ENCODE measurements around the gene ZNF883. TPM values are rescaled to one million over a fixed set of nuclear protein-coding genes. Genes with fewer than 3 reads are reported as not detected.

ZNF883 gene
- total and polyA plus RNA-seq, 2 experiments from 2014 or later = 26.8 to 44.4 TPM

DNA sequence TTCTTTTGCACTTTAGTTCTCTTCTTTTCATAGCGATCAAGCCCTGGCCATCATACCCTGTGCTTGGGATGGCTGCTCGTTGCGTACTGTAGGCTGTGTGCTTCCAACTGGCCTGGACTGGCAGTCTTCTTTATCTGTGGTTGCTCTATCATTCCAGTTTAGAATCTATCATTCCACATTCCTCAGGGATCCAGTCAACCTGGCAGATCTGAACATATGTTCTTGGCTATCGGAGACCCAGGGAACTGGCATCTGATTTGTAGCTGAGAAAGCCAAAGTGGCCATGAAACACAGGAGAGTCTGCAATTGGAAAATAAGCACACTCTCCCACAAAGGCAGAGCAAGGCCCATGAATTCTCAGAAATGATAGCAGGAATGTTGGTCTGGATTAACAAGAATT, 98.7 kb downstream of the ZNF883 start:
- H3K9me2 ChIP-seq (ENCODE audit: insufficient read depth) = no peaks in the 10 kb centered on the region
- H3K27ac ChIP-seq (ENCODE audit: low read depth) = no peak overlapping the region
- Mint-ChIP-seq H3K27ac (no peak overlapping the region), H3K27me3 (ENCODE audit: insufficient read depth, low read depth, poor library complexity) (peaks cover 1% of the 10 kb centered on the region), H3K4me1 (no peaks in the 10 kb centered on the region), H3K9me3 (no peaks in the 10 kb centered on the region), H3K4me3 (no peak overlapping the region), H3K36me3 (ENCODE audit: low read depth) (no peaks in the 10 kb centered on the region)
- TF ChIP-seq, protein P1, sequence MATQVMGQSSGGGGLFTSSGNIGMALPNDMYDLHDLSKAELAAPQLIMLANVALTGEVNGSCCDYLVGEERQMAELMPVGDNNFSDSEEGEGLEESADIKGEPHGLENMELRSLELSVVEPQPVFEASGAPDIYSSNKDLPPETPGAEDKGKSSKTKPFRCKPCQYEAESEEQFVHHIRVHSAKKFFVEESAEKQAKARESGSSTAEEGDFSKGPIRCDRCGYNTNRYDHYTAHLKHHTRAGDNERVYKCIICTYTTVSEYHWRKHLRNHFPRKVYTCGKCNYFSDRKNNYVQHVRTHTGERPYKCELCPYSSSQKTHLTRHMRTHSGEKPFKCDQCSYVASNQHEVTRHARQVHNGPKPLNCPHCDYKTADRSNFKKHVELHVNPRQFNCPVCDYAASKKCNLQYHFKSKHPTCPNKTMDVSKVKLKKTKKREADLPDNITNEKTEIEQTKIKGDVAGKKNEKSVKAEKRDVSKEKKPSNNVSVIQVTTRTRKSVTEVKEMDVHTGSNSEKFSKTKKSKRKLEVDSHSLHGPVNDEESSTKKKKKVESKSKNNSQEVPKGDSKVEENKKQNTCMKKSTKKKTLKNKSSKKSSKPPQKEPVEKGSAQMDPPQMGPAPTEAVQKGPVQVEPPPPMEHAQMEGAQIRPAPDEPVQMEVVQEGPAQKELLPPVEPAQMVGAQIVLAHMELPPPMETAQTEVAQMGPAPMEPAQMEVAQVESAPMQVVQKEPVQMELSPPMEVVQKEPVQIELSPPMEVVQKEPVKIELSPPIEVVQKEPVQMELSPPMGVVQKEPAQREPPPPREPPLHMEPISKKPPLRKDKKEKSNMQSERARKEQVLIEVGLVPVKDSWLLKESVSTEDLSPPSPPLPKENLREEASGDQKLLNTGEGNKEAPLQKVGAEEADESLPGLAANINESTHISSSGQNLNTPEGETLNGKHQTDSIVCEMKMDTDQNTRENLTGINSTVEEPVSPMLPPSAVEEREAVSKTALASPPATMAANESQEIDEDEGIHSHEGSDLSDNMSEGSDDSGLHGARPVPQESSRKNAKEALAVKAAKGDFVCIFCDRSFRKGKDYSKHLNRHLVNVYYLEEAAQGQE (IDR thresholded peaks at IDR 0.05; ENCODE audit: unreplicated experiment) = no peak
- TF ChIP-seq JUNB (IDR thresholded peaks at IDR 0.05; ENCODE audit: unreplicated experiment) (no peak), EZH2phosphoT487 (IDR thresholded peaks at IDR 0.05; ENCODE audit: unreplicated experiment) (no peak), CREB1 (CRISPR knock-in tag; IDR thresholded peaks at IDR 0.05; ENCODE audit: low read depth) (no peak), POLR2AphosphoS5 (IDR thresholded peaks at IDR 0.05; ENCODE audit: low read depth) (no peak), ZNF114 (CRISPR knock-in tag; IDR thresholded peaks at IDR 0.05) (no peak), ZNF331 (CRISPR knock-in tag; IDR thresholded peaks at IDR 0.05; ENCODE audit: low read depth) (no peak), EZH2 (IDR thresholded peaks at IDR 0.05; ENCODE audit: low read depth, unreplicated experiment) (no peak), NANOG (IDR thresholded peaks at IDR 0.05; ENCODE audit: borderline replicate concordance) (no peak), STAT1 (IDR thresholded peaks at IDR 0.05; ENCODE audit: unreplicated experiment) (no peak)
- TF ChIP-seq, protein P2, sequence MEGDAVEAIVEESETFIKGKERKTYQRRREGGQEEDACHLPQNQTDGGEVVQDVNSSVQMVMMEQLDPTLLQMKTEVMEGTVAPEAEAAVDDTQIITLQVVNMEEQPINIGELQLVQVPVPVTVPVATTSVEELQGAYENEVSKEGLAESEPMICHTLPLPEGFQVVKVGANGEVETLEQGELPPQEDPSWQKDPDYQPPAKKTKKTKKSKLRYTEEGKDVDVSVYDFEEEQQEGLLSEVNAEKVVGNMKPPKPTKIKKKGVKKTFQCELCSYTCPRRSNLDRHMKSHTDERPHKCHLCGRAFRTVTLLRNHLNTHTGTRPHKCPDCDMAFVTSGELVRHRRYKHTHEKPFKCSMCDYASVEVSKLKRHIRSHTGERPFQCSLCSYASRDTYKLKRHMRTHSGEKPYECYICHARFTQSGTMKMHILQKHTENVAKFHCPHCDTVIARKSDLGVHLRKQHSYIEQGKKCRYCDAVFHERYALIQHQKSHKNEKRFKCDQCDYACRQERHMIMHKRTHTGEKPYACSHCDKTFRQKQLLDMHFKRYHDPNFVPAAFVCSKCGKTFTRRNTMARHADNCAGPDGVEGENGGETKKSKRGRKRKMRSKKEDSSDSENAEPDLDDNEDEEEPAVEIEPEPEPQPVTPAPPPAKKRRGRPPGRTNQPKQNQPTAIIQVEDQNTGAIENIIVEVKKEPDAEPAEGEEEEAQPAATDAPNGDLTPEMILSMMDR (conservative IDR thresholded peaks at IDR 0.05; ENCODE audit: low read depth in 2 of 2) = no peak
- TF ChIP-seq, protein P3, sequence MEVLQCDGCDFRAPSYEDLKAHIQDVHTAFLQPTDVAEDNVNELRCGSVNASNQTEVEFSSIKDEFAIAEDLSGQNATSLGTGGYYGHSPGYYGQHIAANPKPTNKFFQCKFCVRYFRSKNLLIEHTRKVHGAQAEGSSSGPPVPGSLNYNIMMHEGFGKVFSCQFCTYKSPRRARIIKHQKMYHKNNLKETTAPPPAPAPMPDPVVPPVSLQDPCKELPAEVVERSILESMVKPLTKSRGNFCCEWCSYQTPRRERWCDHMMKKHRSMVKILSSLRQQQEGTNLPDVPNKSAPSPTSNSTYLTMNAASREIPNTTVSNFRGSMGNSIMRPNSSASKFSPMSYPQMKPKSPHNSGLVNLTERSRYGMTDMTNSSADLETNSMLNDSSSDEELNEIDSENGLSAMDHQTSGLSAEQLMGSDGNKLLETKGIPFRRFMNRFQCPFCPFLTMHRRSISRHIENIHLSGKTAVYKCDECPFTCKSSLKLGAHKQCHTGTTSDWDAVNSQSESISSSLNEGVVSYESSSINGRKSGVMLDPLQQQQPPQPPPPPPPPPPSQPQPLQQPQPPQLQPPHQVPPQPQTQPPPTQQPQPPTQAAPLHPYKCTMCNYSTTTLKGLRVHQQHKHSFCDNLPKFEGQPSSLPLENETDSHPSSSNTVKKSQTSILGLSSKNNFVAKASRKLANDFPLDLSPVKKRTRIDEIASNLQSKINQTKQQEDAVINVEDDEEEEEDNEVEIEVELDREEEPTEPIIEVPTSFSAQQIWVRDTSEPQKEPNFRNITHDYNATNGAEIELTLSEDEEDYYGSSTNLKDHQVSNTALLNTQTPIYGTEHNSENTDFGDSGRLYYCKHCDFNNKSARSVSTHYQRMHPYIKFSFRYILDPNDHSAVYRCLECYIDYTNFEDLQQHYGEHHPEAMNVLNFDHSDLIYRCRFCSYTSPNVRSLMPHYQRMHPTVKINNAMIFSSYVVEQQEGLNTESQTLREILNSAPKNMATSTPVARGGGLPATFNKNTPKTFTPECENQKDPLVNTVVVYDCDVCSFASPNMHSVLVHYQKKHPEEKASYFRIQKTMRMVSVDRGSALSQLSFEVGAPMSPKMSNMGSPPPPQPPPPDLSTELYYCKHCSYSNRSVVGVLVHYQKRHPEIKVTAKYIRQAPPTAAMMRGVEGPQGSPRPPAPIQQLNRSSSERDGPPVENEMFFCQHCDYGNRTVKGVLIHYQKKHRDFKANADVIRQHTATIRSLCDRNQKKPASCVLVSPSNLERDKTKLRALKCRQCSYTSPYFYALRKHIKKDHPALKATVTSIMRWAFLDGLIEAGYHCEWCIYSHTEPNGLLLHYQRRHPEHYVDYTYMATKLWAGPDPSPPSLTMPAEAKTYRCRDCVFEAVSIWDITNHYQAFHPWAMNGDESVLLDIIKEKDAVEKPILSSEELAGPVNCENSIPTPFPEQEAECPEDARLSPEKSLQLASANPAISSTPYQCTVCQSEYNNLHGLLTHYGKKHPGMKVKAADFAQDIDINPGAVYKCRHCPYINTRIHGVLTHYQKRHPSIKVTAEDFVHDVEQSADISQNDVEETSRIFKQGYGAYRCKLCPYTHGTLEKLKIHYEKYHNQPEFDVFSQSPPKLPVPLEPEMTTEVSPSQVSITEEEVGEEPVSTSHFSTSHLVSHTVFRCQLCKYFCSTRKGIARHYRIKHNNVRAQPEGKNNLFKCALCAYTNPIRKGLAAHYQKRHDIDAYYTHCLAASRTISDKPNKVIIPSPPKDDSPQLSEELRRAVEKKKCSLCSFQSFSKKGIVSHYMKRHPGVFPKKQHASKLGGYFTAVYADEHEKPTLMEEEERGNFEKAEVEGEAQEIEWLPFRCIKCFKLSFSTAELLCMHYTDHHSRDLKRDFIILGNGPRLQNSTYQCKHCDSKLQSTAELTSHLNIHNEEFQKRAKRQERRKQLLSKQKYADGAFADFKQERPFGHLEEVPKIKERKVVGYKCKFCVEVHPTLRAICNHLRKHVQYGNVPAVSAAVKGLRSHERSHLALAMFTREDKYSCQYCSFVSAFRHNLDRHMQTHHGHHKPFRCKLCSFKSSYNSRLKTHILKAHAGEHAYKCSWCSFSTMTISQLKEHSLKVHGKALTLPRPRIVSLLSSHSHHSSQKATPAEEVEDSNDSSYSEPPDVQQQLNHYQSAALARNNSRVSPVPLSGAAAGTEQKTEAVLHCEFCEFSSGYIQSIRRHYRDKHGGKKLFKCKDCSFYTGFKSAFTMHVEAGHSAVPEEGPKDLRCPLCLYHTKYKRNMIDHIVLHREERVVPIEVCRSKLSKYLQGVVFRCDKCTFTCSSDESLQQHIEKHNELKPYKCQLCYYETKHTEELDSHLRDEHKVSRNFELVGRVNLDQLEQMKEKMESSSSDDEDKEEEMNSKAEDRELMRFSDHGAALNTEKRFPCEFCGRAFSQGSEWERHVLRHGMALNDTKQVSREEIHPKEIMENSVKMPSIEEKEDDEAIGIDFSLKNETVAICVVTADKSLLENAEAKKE (CRISPR knock-in tag; IDR thresholded peaks at IDR 0.05) = no peak
- TF ChIP-seq, protein P4, sequence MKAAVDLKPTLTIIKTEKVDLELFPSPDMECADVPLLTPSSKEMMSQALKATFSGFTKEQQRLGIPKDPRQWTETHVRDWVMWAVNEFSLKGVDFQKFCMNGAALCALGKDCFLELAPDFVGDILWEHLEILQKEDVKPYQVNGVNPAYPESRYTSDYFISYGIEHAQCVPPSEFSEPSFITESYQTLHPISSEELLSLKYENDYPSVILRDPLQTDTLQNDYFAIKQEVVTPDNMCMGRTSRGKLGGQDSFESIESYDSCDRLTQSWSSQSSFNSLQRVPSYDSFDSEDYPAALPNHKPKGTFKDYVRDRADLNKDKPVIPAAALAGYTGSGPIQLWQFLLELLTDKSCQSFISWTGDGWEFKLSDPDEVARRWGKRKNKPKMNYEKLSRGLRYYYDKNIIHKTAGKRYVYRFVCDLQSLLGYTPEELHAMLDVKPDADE (IDR thresholded peaks at IDR 0.05) = no peak
- H3K79me2 ChIP-seq (replicated peaks; ENCODE audit: insufficient read depth) = no peaks in the 10 kb centered on the region
- no peaks in the 10 kb centered on the region for H3F3A ChIP-seq (replicated peaks; ENCODE audit: low read depth)
- H3K27me3 ChIP-seq (ENCODE audit: insufficient read depth) = peaks cover 17% of the 10 kb centered on the region; the same call in 1 of the 2 replicates
- DNase-seq (ENCODE audit: low spot score) (no peak), ATAC-seq (no peak)
- H3K36me3 ChIP-seq (ENCODE audit: insufficient read depth) = no peaks in the 10 kb centered on the region
- no peak overlapping the region for H3K4me3 ChIP-seq
- no peak overlapping the region for H3K4me2 ChIP-seq
- no peak overlapping the region for H2AFZ ChIP-seq
- H4K20me1 ChIP-seq (replicated peaks; ENCODE audit: insufficient read depth) = no peaks in the 10 kb centered on the region
- H3K4me1 ChIP-seq (ENCODE audit: insufficient read depth) = no peaks in the 10 kb centered on the region

Measured in GM23338 (cell line).